RPMI7951 (cell line): ENCODE results near the gene RBM19. TPM values are rescaled to one million over a fixed set of nuclear protein-coding genes. Genes with fewer than 3 reads are reported as not detected.
A peak's percentile ranks its signal among the peaks of the same experiment; 100 is the strongest.
"Not testable (repeated sequence)": the region's sequence is repeated elsewhere in the genome, so short reads cannot be mapped to it uniquely, and the experiment has no call there.

Source experiments
- DNase-seq: peaks from one replicate; pipeline ENCODE4 v3.0.0-alpha.2; 2012; ENCODE audit warnings: low read depth
- total RNA-seq: library from RNA; depleted of rRNA; stranded (reverse); fragments of >200 nt; shearing (Covaris generic); gene quantifications from 2 replicates; pipeline ENCODE4 v1.2.3, GENCODE V29; 2014; rRNA removed

Gene RBM19
- 9.7 and 12.5 TPM in 2 replicates for total RNA-seq

- peak; percentile 94 for DNase-seq
Observed at GRCh38 chr12:113965951-113966797, at the start of gene RBM19. TSS of gene RBM19 (minus strand) at chr12:113966325. CDS start at chr12:113966227, 98 bp downstream.

GRCh38 chr12:114015851-114016250, 49.7 kb upstream of the RBM19 start:
- no peak for DNase-seq

- peak; percentile 25 for DNase-seq
Observed at GRCh38 chr12:114013575-114014345, 47.6 kb upstream of the RBM19 start.

GRCh38 chr12:114012744-114013431, 46.8 kb upstream of the RBM19 start:
- DNase-seq = no peak

- no peak for DNase-seq
Observed at GRCh38 chr12:114011711-114012110, 45.6 kb upstream of the RBM19 start.

- DNase-seq = no peak
Observed at GRCh38 chr12:114006482-114007425, 40.6 kb upstream of the RBM19 start.

- DNase-seq = no peak
Observed at GRCh38 chr12:114004402-114004801, 38.3 kb upstream of the RBM19 start.

GRCh38 chr12:114003286-114003685, 37.2 kb upstream of the RBM19 start:
- DNase-seq = no peak

- DNase-seq = no peak
Observed at GRCh38 chr12:114001511-114002340, 35.6 kb upstream of the RBM19 start.

- no peak for DNase-seq
Observed at GRCh38 chr12:114000861-114001260, 34.7 kb upstream of the RBM19 start.

GRCh38 chr12:114000261-114000660, 34.1 kb upstream of the RBM19 start:
- DNase-seq = not testable (repeated sequence)

- no peak for DNase-seq
Observed at GRCh38 chr12:113997365-113997764, 31.2 kb upstream of the RBM19 start.

- DNase-seq = no peak
Observed at GRCh38 chr12:113996026-113996425, 29.9 kb upstream of the RBM19 start.

- DNase-seq = no peak
Observed at GRCh38 chr12:113994051-113994450, 27.9 kb upstream of the RBM19 start.

GRCh38 chr12:113992751-113993150, 26.6 kb upstream of the RBM19 start:
- not testable (repeated sequence) for DNase-seq

- DNase-seq = no peak
Observed at GRCh38 chr12:113991224-113992044, 25.3 kb upstream of the RBM19 start.

- DNase-seq = no peak
Observed at GRCh38 chr12:113990250-113991223, 24.4 kb upstream of the RBM19 start.

- DNase-seq = no peak
Observed at GRCh38 chr12:113988976-113989375, 22.9 kb upstream of the RBM19 start.
